SK-N-SH (cell line): ENCODE results near the gene GABRB2. TPM values are rescaled to one million over a fixed set of nuclear protein-coding genes. Genes with fewer than 3 reads are reported as not detected.
A peak's percentile ranks its signal among the peaks of the same experiment; 100 is the strongest.

Experiments used
- CTCF ChIA-PET: fragments of 300-600, 350-600 bp; formaldehyde crosslinking; extraction: SDS; loops from one replicate; lab custom pipeline; 2021; lab: Yijun Ruan, JAX
- POLR2A ChIA-PET: fragments of 350-600 bp; sonication (Branson Sonifier 250); formaldehyde crosslinking; extraction: SDS; loops from one replicate; lab custom pipeline; 2020; ENCODE audit warnings: antibody characterized with exemption, inconsistent platforms; lab: Yijun Ruan, JAX
- DNase-seq: peaks from one replicate; pipeline ENCODE4 v3.0.0; 2012
- H2AFZ ChIP-seq: fragments of 200-600 bp; sonication (generic); 2 replicates; pipeline ENCODE4 v1.8.1; 2016; ENCODE audit warnings: antibody characterized with exemption, mild to moderate bottlenecking, low read depth
- H3F3A ChIP-seq: fragments of 200-600 bp; sonication (generic); replicated peaks from 2 replicates; pipeline ENCODE3; 2016; ENCODE audit warnings: antibody characterized with exemption, mild to moderate bottlenecking; ENCODE audit not compliant: insufficient read depth
- H3K27ac ChIP-seq, 2 experiments: fragments of 200-500 bp in 1 of 2; fragments of 200-600 bp in 1 of 2; sonication (Bioruptor generic) in 1 of 2; sonication (generic), shearing (Covaris generic) in 1 of 2; 2 replicates each; pipeline versions ENCODE4 v1.5.1 to v1.6.1; 2014 to 2016; ENCODE audit warnings: low read depth in 2 of 2, inconsistent platforms in 1 of 2, low read length in 1 of 2, mild to moderate bottlenecking in 1 of 2, mixed read lengths in 1 of 2
- H3K27me3 ChIP-seq: fragments of 200-600 bp; sonication (generic), shearing (Covaris generic); 2 replicates; pipeline ENCODE4 v1.6.1; 2016; ENCODE audit warnings: mixed run types; ENCODE audit not compliant: insufficient read depth
- H3K36me3 ChIP-seq, 2 experiments: fragments of 200-500 bp in 1 of 2; fragments of 200-600 bp in 1 of 2; sonication (Bioruptor generic) in 1 of 2; sonication (generic) in 1 of 2; replicated peaks in 1 of 2; 2 replicates each; pipeline versions ENCODE3 to v1.5.1; 2014 to 2016; ENCODE audit warnings: low read length in 1 of 2, mild to moderate bottlenecking in 1 of 2; ENCODE audit not compliant: insufficient read depth in 2 of 2, control insufficient read depth in 1 of 2
- H3K4me1 ChIP-seq, 2 experiments: fragments of 200-500 bp in 1 of 2; fragments of 200-600 bp in 1 of 2; sonication (Bioruptor generic) in 1 of 2; sonication (generic), shearing (Covaris generic) in 1 of 2; 2 replicates each; pipeline versions ENCODE4 v1.5.1 to v1.6.1; 2014 to 2016; ENCODE audit warnings: low read depth in 1 of 2, low read length in 1 of 2, mixed run types in 1 of 2; ENCODE audit not compliant: insufficient read depth in 2 of 2, control insufficient read depth in 1 of 2
- H3K4me2 ChIP-seq: fragments of 200-600 bp; sonication (generic), shearing (Covaris generic); 2 replicates; pipeline ENCODE4 v1.6.1; 2017; ENCODE audit warnings: mixed run types
- H3K4me3 ChIP-seq, 2 experiments: fragments of 200-500 bp in 1 of 2; fragments of 200-600 bp in 1 of 2; sonication (Bioruptor generic) in 1 of 2; sonication (generic), shearing (Covaris generic) in 1 of 2; 2 replicates each; pipeline versions ENCODE4 v1.5.1 to v1.8.1; 2014 to 2016; ENCODE audit warnings: low read depth in 2 of 2, inconsistent platforms in 1 of 2, low read length in 1 of 2, mild to moderate bottlenecking in 1 of 2, mixed read lengths in 1 of 2, moderate library complexity in 1 of 2
- H3K79me2 ChIP-seq: fragments of 200-600 bp; sonication (generic); 2 replicates; pipeline ENCODE4 v1.8.1; 2017; ENCODE audit warnings: mild to moderate bottlenecking; ENCODE audit not compliant: insufficient read depth
- H3K9ac ChIP-seq: fragments of 200-600 bp; sonication (generic); 2 replicates; pipeline ENCODE4 v1.6.1; 2017; ENCODE audit warnings: mixed run types
- H3K9me2 ChIP-seq: fragments of 200-600 bp; sonication (generic); 2 replicates; pipeline ENCODE4 v1.6.1; 2017; ENCODE audit warnings: mixed run types
- H3K9me3 ChIP-seq: fragments of 200-600 bp; sonication (generic); 2 replicates; pipeline ENCODE4 v1.6.1; 2017; ENCODE audit warnings: mixed run types, mild to moderate bottlenecking, moderate library complexity
- H4K20me1 ChIP-seq: fragments of 200-600 bp; sonication (generic); 2 replicates; pipeline ENCODE4 v1.6.1; 2017; ENCODE audit warnings: mild to moderate bottlenecking, mixed run types; ENCODE audit not compliant: insufficient read depth
- CTCF ChIP-seq: fragments of 200-600 bp; sonication (generic); IDR thresholded peaks from 2 replicates; pipeline ENCODE4 v1.6.1; 2017; ENCODE audit warnings: antibody characterized with exemption, mild to moderate bottlenecking, moderate library complexity
- EZH2phosphoT487 ChIP-seq: fragments of 200-600 bp; sonication (generic); IDR thresholded peaks from 2 replicates; pipeline ENCODE4 v1.6.1; 2017; ENCODE audit warnings: low read depth, mixed run types, mild to moderate bottlenecking, antibody characterized with exemption, moderate library complexity, borderline replicate concordance
- FOXM1 ChIP-seq: IDR thresholded peaks from 2 replicates; pipeline ENCODE4 v1.4.0; 2012; ENCODE audit warnings: low read depth, mild to moderate bottlenecking
- GABPA ChIP-seq: IDR thresholded peaks from 2 replicates; pipeline ENCODE4 v1.4.0; 2012; ENCODE audit warnings: low read depth, mild to moderate bottlenecking
- GATA2 ChIP-seq: sonication (generic); formaldehyde crosslinking; IDR thresholded peaks from 2 replicates; pipeline ENCODE4 v1.5.0; 2020; ENCODE audit warnings: mild to moderate bottlenecking, missing genetic modification reagents
- JUND ChIP-seq: IDR thresholded peaks from 2 replicates; pipeline ENCODE4 v1.4.0; 2012
- NFIC ChIP-seq: IDR thresholded peaks from 2 replicates; pipeline ENCODE4 v1.4.0; 2012; ENCODE audit warnings: borderline replicate concordance
- NRF1 ChIP-seq: IDR thresholded peaks from 2 replicates; pipeline ENCODE4 v1.6.1; 2012; ENCODE audit warnings: low read depth, mild to moderate bottlenecking, low read length
- POLR2AphosphoS5 ChIP-seq: IDR thresholded peaks from 2 replicates; pipeline ENCODE4 v1.6.1; 2012; ENCODE audit warnings: low read depth, low read length
- REST ChIP-seq: IDR thresholded peaks from 2 replicates; pipeline ENCODE4 v1.6.1; 2012; ENCODE audit warnings: mild to moderate bottlenecking, low read depth, low read length, moderate library complexity
- RXRA ChIP-seq: IDR thresholded peaks from 2 replicates; pipeline ENCODE4 v1.4.0; 2012; ENCODE audit warnings: low read depth, mild to moderate bottlenecking, borderline replicate concordance
- SIN3A ChIP-seq: IDR thresholded peaks from 2 replicates; pipeline ENCODE4 v1.6.1; 2012; ENCODE audit warnings: low read depth, mild to moderate bottlenecking, low read length, moderate library complexity, borderline replicate concordance
- SMC3 ChIP-seq: IDR thresholded peaks from 2 replicates; pipeline ENCODE4 v1.6.1; 2012; ENCODE audit warnings: low read depth, low read length, improper control_type of control experiment
- TAF1 ChIP-seq: IDR thresholded peaks from 2 replicates; pipeline ENCODE4 v1.6.1; 2012; ENCODE audit warnings: low read depth, mild to moderate bottlenecking, low read length, moderate library complexity, borderline replicate concordance
- TCF12 ChIP-seq: IDR thresholded peaks from 2 replicates; pipeline ENCODE4 v1.4.0; 2012
- TEAD4 ChIP-seq: IDR thresholded peaks from 2 replicates; pipeline ENCODE4 v1.4.0; 2012; ENCODE audit warnings: mild to moderate bottlenecking, borderline replicate concordance; ENCODE audit not compliant: insufficient read depth
- WGBS: methylation state at CpG from one replicate; pipeline ENCODE4 v1.1.6; 2017; ENCODE audit warnings: low lambda C conversion rate; 5-methylcytosine and 5-hydroxymethylcytosine counted together
- polyA plus RNA-seq, 3 experiments: library from polyadenylated mRNA; depleted of rRNA; stranded (reverse); fragments of >200 nt; gene quantifications; 2 replicates each; pipeline ENCODE4 v1.2.3, GENCODE V29; 2012

GABRB2 gene
- polyA plus RNA-seq, 1 of the 3 experiments (the other 2 are of a cell fraction), result not detected

GRCh38 chr5:161547738-161548486 is 1.4 kb upstream of the GABRB2 start:
- no peak overlapping the region for H2AFZ ChIP-seq
- H3K27ac ChIP-seq, result no peak overlapping the region
- WGBS, result 2% methylated on average over 21 of the region's 64 CpGs
- H3K9me3 ChIP-seq, result no peaks in the 10 kb centered on the region
- H3K9me2 ChIP-seq, result no peaks in the 10 kb centered on the region
- H3K27me3 ChIP-seq, result peaks cover 32% of the 10 kb centered on the region
- ChIA-PET CTCF (interaction anchor here (1.0 kb wide), 1 partner anchor 1861 kb away, joined by 3 read pairs; no protein-coding TSS in a partner anchor), POLR2A (no interaction called here)
- no peaks in the 10 kb centered on the region for H3F3A ChIP-seq
- H4K20me1 ChIP-seq, result no peaks in the 10 kb centered on the region
- no peaks in the 10 kb centered on the region for H3K36me3 ChIP-seq
- peak overlapping the region; percentile 73 for H3K4me2 ChIP-seq
- H3K4me1 ChIP-seq, result peaks cover 0 to 3% of the 10 kb centered on the region in 2 experiments; a peak in 1 of 4 replicates
- H3K4me3 ChIP-seq, result peak overlapping the region in 1 of 2 experiments; percentile 52; a peak in 2 of 4 replicates
- TF ChIP-seq FOXM1, result no peak
- TF ChIP-seq REST, result no peak
- no peak for TF ChIP-seq NFIC
- no peak for TF ChIP-seq NRF1
- no peak for TF ChIP-seq EZH2phosphoT487
- TF ChIP-seq GABPA, result no peak
- no peak for TF ChIP-seq CTCF
- no peak for TF ChIP-seq TEAD4
- no peak for TF ChIP-seq RXRA
- TF ChIP-seq TCF12, result no peak
- no peak for TF ChIP-seq SMC3
- TF ChIP-seq TAF1, result no peak
- no peak for TF ChIP-seq GATA2 (CRISPR knock-in tag)
- TF ChIP-seq JUND, result no peak
- TF ChIP-seq POLR2AphosphoS5, result no peak
- no peak for TF ChIP-seq SIN3A
- peak; percentile 44 for DNase-seq
- H3K79me2 ChIP-seq, result no peaks in the 10 kb centered on the region
- H3K9ac ChIP-seq, result no peak overlapping the region
